ENCODE results near the gene CDH13. TPM values are rescaled to one million over a fixed set of nuclear protein-coding genes. Genes with fewer than 3 reads are reported as not detected.

Gene CDH13
- total RNA-seq, 1 donor from 2014 or later = 81.1 TPM

DNA sequence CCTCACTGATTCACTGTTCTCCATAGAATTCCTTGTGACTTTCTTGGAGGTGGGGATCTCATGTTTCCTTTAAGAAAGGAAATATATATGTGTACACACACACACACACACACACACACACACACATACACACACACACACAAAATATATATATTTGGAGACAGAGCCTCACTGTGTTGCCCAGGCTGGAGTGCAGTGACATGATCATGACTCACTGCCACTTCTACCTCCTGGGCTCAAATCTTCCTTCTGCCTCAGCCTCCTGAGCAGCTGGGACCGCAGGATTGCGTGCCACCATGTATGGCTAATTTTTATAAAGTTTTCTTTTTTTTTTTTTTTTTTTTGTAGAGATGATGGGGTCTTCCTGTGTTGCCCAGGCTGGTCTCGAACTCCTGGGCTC is 45.9 kb downstream of the CDH13 start:
- Mint-ChIP-seq H3K36me3 (ENCODE audit: unreplicated experiment) (no peaks in the 10 kb centered on the region), H3K4me3 (ENCODE audit: unreplicated experiment) (no peak overlapping the region), H3K4me1 (ENCODE audit: low read depth, unreplicated experiment) (no peaks in the 10 kb centered on the region), H3K27me3 (ENCODE audit: unreplicated experiment) (peaks cover 2% of the 10 kb centered on the region), H3K9me3 (ENCODE audit: unreplicated experiment) (peaks cover 3% of the 10 kb centered on the region), H3K27ac (ENCODE audit: unreplicated experiment) (no peak overlapping the region)
- TF ChIP-seq, protein P1, sequence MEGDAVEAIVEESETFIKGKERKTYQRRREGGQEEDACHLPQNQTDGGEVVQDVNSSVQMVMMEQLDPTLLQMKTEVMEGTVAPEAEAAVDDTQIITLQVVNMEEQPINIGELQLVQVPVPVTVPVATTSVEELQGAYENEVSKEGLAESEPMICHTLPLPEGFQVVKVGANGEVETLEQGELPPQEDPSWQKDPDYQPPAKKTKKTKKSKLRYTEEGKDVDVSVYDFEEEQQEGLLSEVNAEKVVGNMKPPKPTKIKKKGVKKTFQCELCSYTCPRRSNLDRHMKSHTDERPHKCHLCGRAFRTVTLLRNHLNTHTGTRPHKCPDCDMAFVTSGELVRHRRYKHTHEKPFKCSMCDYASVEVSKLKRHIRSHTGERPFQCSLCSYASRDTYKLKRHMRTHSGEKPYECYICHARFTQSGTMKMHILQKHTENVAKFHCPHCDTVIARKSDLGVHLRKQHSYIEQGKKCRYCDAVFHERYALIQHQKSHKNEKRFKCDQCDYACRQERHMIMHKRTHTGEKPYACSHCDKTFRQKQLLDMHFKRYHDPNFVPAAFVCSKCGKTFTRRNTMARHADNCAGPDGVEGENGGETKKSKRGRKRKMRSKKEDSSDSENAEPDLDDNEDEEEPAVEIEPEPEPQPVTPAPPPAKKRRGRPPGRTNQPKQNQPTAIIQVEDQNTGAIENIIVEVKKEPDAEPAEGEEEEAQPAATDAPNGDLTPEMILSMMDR (IDR thresholded peaks at IDR 0.05; ENCODE audit: partially characterized antibody, unreplicated experiment) = no peak
- DNase-seq = no peak

DNA sequence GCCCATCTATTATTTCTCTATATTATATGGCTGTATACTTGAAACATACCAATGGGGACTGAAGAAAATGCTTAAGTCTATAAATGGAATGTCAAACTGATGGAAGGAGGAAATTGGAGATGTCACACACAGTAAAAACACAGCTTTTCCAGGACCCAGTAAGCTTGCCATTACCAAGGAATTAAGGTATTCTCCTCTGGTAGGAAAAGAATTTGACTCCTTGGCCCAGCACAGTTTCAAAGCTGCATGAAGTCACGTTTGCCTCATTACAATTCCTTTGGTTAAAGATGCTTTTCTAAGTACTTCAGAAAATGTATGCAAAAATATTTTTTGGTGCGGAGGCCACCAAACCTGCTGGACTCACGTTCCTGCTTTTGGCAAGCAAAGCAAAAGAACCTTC is 48.5 kb downstream of the CDH13 start:
- Mint-ChIP-seq H3K27ac (ENCODE audit: unreplicated experiment) (no peak overlapping the region), H3K4me3 (ENCODE audit: unreplicated experiment) (no peak overlapping the region), H3K9me3 (ENCODE audit: unreplicated experiment) (peaks cover 2% of the 10 kb centered on the region), H3K36me3 (ENCODE audit: unreplicated experiment) (no peaks in the 10 kb centered on the region), H3K27me3 (ENCODE audit: unreplicated experiment) (peaks cover 2% of the 10 kb centered on the region), H3K4me1 (ENCODE audit: low read depth, unreplicated experiment) (no peaks in the 10 kb centered on the region)
- TF ChIP-seq, protein P1 (IDR thresholded peaks at IDR 0.05; ENCODE audit: partially characterized antibody, unreplicated experiment) = no peak
- no peak for DNase-seq

DNA sequence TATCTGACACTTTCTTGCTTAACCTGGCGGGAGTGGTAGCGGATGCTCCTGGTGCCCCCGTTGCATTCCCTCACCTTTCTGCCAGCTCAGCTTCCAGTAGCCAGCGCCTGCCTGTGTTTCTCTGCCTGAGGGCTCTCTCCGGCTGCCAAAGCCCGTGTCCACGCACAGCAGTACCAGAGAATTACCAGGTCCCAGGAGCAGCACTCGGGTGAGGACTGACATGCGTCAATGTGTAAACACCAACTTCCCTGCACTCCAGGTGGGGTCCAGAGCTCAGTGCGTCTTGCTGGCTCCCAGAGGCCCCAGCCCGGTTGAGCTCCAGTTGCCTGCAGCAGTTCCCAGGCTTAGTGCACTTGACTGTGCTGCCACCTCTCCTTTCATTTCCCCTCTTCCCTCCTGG is 54.8 kb downstream of the CDH13 start:
- no peaks in the 10 kb centered on the region for H3K27me3 Mint-ChIP-seq (ENCODE audit: unreplicated experiment)
- H3K9me3 Mint-ChIP-seq (ENCODE audit: unreplicated experiment) = no peaks in the 10 kb centered on the region
- H3K27ac Mint-ChIP-seq (ENCODE audit: unreplicated experiment) = no peak overlapping the region
- H3K4me3 Mint-ChIP-seq (ENCODE audit: unreplicated experiment) = no peak overlapping the region
- H3K4me1 Mint-ChIP-seq (ENCODE audit: low read depth, unreplicated experiment) = peaks cover 7% of the 10 kb centered on the region
- TF ChIP-seq, protein P1 (IDR thresholded peaks at IDR 0.05; ENCODE audit: partially characterized antibody, unreplicated experiment) = no peak
- DNase-seq = no peak
- peaks cover 4% of the 10 kb centered on the region for H3K36me3 Mint-ChIP-seq (ENCODE audit: unreplicated experiment)

DNA sequence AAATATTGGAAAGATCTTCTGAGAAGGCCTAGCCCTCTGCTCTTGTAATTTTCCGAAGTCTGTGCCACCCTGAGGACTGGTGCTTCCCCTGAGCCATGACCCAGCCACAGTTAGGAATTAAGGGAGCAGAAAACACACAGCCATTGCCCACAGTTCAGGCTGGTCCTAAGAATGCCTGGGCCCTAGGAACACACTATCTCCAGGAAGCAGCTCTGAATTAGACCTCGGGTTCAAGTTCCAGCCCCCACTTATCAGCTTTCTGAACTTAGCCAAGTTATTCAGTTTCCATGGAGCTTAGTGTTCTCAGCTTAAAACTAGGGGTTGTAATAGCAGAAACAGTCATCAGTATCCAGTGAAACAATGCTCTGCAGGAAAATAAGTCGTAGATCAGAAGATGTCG is 56.0 kb downstream of the CDH13 start:
- no peak overlapping the region for H3K4me3 Mint-ChIP-seq (ENCODE audit: unreplicated experiment)
- no peaks in the 10 kb centered on the region for H3K27me3 Mint-ChIP-seq (ENCODE audit: unreplicated experiment)
- no peaks in the 10 kb centered on the region for H3K9me3 Mint-ChIP-seq (ENCODE audit: unreplicated experiment)
- peaks cover 4% of the 10 kb centered on the region for H3K36me3 Mint-ChIP-seq (ENCODE audit: unreplicated experiment)
- H3K4me1 Mint-ChIP-seq (ENCODE audit: low read depth, unreplicated experiment) = peaks cover 7% of the 10 kb centered on the region
- no peak for DNase-seq
- H3K27ac Mint-ChIP-seq (ENCODE audit: unreplicated experiment) = no peak overlapping the region
- TF ChIP-seq, protein P1 (IDR thresholded peaks at IDR 0.05; ENCODE audit: partially characterized antibody, unreplicated experiment) = no peak

DNA sequence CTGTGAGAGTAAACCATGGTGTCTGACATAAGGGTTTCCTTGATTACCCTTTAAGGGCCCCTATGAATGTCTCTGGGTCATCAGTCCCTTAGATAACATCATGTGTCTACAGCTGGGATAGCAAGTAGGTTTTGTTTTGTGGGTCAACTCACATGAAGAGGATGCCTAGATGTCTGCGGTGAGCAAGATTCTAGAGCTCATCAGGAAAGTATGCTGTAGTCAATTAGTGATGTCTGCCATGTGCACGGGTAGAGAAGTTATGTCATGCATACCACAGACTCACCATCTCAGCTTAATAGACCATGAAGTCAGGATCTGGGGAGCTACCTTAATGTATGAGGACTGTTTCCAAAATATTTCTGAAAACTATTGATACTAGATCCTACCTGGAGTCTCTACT is 57.5 kb downstream of the CDH13 start:
- Mint-ChIP-seq H3K27me3 (ENCODE audit: unreplicated experiment) (no peaks in the 10 kb centered on the region), H3K9me3 (ENCODE audit: unreplicated experiment) (no peaks in the 10 kb centered on the region), H3K4me1 (ENCODE audit: low read depth, unreplicated experiment) (peaks cover 7% of the 10 kb centered on the region), H3K36me3 (ENCODE audit: unreplicated experiment) (peaks cover 4% of the 10 kb centered on the region), H3K4me3 (ENCODE audit: unreplicated experiment) (no peak overlapping the region), H3K27ac (ENCODE audit: unreplicated experiment) (no peak overlapping the region)
- TF ChIP-seq, protein P1 (IDR thresholded peaks at IDR 0.05; ENCODE audit: partially characterized antibody, unreplicated experiment) = no peak
- no peak for DNase-seq
